ENCODE results near the gene TPO. TPM values are rescaled to one million over a fixed set of nuclear protein-coding genes. Genes with fewer than 3 reads are reported as not detected.
"Not testable (repeated sequence)": the region's sequence is repeated elsewhere in the genome, so short reads cannot be mapped to it uniquely, and the experiment has no call there.

The TPO gene
- total RNA-seq, 1 experiment from 2014 or later = not detected

- Histone ChIP-seq H2AFZ (no peak overlapping the region), H3K9me2 (ENCODE audit: insufficient read depth) (no peaks in the 10 kb centered on the region), H3K27me3 (ENCODE audit: insufficient read depth, low read depth) (peaks cover 10% of the 10 kb centered on the region), H3K36me3 (ENCODE audit: low read depth) (no peaks in the 10 kb centered on the region), H4K20me1 (ENCODE audit: insufficient read depth) (no peaks in the 10 kb centered on the region; the same call in 1 of the 2 replicates), H3K9me3 (ENCODE audit: insufficient read depth, low read depth) (no peaks in the 10 kb centered on the region), H3K27ac (no peak overlapping the region), H3K4me3 (no peak overlapping the region), H3K4me1 (replicated peaks; ENCODE audit: insufficient read depth) (no peaks in the 10 kb centered on the region), H3K4me2 (no peak overlapping the region), H3K79me2 (ENCODE audit: low read depth) (no peaks in the 10 kb centered on the region), H3F3A (ENCODE audit: insufficient read depth, low read depth) (no peaks in the 10 kb centered on the region)
- BruUV-seq (replicated peaks) = no TSS peak
- TF ChIP-seq EZH2 (IDR thresholded peaks at IDR 0.05; ENCODE audit: low read depth) (no peak), CTCF (conservative IDR thresholded peaks at IDR 0.05) (no peak)
- DNase-seq = no peak
- ChIA-PET POLR2A (ENCODE audit: unreplicated experiment) (no interaction called here), CTCF (interaction anchor here (0.6 kb wide), 1 partner anchor 162 kb away, joined by 9 read pairs; no protein-coding TSS in a partner anchor)
- intact Hi-C loops (cut with micrococcal nuclease; ENCODE audit: unreplicated experiment) = no loop called here
Measured at GRCh38 chr2:1571477-1572417, 158.5 kb downstream of the TPO start.

- ChIA-PET POLR2A (ENCODE audit: unreplicated experiment) (no interaction called here), CTCF (no interaction called here)
- H3K79me2 ChIP-seq (ENCODE audit: low read depth) = no peaks in the 10 kb centered on the region
- DNase-seq = no peak
- no TSS peak for BruUV-seq (replicated peaks)
- no peak overlapping the region for H3K4me2 ChIP-seq
- no peak overlapping the region for H2AFZ ChIP-seq
- intact Hi-C loops (cut with micrococcal nuclease; ENCODE audit: unreplicated experiment) = no loop called here
- H4K20me1 ChIP-seq (ENCODE audit: insufficient read depth) = no peaks in the 10 kb centered on the region; the same call in 1 of the 2 replicates
- no peaks in the 10 kb centered on the region for H3F3A ChIP-seq (ENCODE audit: insufficient read depth, low read depth)
- peaks cover 10% of the 10 kb centered on the region for H3K27me3 ChIP-seq (ENCODE audit: insufficient read depth, low read depth)
- no peak overlapping the region for H3K27ac ChIP-seq
- no peaks in the 10 kb centered on the region for H3K36me3 ChIP-seq (ENCODE audit: low read depth)
- no peaks in the 10 kb centered on the region for H3K4me1 ChIP-seq (replicated peaks; ENCODE audit: insufficient read depth)
- TF ChIP-seq EZH2 (IDR thresholded peaks at IDR 0.05; ENCODE audit: low read depth) = no peak
- TF ChIP-seq CTCF (conservative IDR thresholded peaks at IDR 0.05) = no peak
- H3K4me3 ChIP-seq = no peak overlapping the region
- no peaks in the 10 kb centered on the region; the same call in 1 of the 2 replicates for H3K9me3 ChIP-seq (ENCODE audit: insufficient read depth, low read depth)
- H3K9me2 ChIP-seq (ENCODE audit: insufficient read depth) = no peaks in the 10 kb centered on the region
Measured at GRCh38 chr2:1572638-1573037, 159.4 kb downstream of the TPO start.

GRCh38 chr2:1577846-1578245, 164.6 kb downstream of the TPO start:
- Histone ChIP-seq H3K36me3 (ENCODE audit: low read depth) (no peaks in the 10 kb centered on the region), H2AFZ (no peak overlapping the region), H3K27ac (no peak overlapping the region), H3K27me3 (ENCODE audit: insufficient read depth, low read depth) (peaks cover 18% of the 10 kb centered on the region), H3K9me2 (ENCODE audit: insufficient read depth) (no peaks in the 10 kb centered on the region), H3F3A (ENCODE audit: insufficient read depth, low read depth) (no peaks in the 10 kb centered on the region; the same call in 1 of the 2 replicates), H3K79me2 (ENCODE audit: low read depth) (no peaks in the 10 kb centered on the region), H3K9me3 (ENCODE audit: insufficient read depth, low read depth) (no peaks in the 10 kb centered on the region; the same call in 1 of the 2 replicates), H3K4me3 (no peak overlapping the region), H3K4me1 (replicated peaks; ENCODE audit: insufficient read depth) (peaks cover 16% of the 10 kb centered on the region), H4K20me1 (ENCODE audit: insufficient read depth) (no peaks in the 10 kb centered on the region; the same call in 1 of the 2 replicates), H3K4me2 (no peak overlapping the region)
- DNase-seq = no peak
- POLR2A ChIA-PET (ENCODE audit: unreplicated experiment) = no interaction called here
- no TSS peak for BruUV-seq (replicated peaks)
- TF ChIP-seq CTCF (conservative IDR thresholded peaks at IDR 0.05) = no peak
- no peak for TF ChIP-seq EZH2 (IDR thresholded peaks at IDR 0.05; ENCODE audit: low read depth)
- CTCF ChIA-PET = no interaction called here
- intact Hi-C loops (cut with micrococcal nuclease; ENCODE audit: unreplicated experiment) = no loop called here

GRCh38 chr2:1581257-1581964, 168.1 kb downstream of the TPO start:
- H3K27ac ChIP-seq; H2AFZ ChIP-seq; intact Hi-C loops (cut with micrococcal nuclease; ENCODE audit: unreplicated experiment); CTCF ChIA-PET; POLR2A ChIA-PET (ENCODE audit: unreplicated experiment); BruUV-seq (replicated peaks); H4K20me1 ChIP-seq (ENCODE audit: insufficient read depth); H3K4me2 ChIP-seq; H3K9me2 ChIP-seq (ENCODE audit: insufficient read depth); H3K36me3 ChIP-seq (ENCODE audit: low read depth); DNase-seq; H3K79me2 ChIP-seq (ENCODE audit: low read depth); H3K4me3 ChIP-seq; H3K9me3 ChIP-seq (ENCODE audit: insufficient read depth, low read depth): not testable (repeated sequence)
- H3F3A ChIP-seq (ENCODE audit: insufficient read depth, low read depth) = peaks cover 16% of the 10 kb centered on the region
- peaks cover 20% of the 10 kb centered on the region for H3K27me3 ChIP-seq (ENCODE audit: insufficient read depth, low read depth)
- peaks cover 35% of the 10 kb centered on the region for H3K4me1 ChIP-seq (replicated peaks; ENCODE audit: insufficient read depth)
